ENCODE results near the gene PRKCB.

DNA sequence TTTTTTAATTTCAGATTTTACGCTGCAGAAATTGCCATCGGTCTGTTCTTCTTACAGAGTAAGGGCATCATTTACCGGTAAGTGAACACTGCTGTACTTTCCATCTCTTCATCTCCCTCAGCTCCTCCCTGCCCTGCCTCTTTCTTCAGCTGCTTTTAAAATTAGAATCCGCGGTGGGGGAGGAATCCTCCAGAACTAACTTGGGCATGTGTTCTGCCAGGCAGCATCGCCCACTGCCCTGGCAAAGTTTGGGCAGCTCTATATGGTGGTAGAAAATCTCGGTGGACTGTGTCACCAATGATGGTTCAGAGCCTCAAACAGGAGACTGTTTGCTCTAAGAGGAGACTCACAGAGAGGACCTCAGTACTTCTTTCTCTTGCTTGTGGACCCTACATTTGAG, 338.7 kb downstream of the PRKCB start:
- TF ChIP-seq, protein P1, sequence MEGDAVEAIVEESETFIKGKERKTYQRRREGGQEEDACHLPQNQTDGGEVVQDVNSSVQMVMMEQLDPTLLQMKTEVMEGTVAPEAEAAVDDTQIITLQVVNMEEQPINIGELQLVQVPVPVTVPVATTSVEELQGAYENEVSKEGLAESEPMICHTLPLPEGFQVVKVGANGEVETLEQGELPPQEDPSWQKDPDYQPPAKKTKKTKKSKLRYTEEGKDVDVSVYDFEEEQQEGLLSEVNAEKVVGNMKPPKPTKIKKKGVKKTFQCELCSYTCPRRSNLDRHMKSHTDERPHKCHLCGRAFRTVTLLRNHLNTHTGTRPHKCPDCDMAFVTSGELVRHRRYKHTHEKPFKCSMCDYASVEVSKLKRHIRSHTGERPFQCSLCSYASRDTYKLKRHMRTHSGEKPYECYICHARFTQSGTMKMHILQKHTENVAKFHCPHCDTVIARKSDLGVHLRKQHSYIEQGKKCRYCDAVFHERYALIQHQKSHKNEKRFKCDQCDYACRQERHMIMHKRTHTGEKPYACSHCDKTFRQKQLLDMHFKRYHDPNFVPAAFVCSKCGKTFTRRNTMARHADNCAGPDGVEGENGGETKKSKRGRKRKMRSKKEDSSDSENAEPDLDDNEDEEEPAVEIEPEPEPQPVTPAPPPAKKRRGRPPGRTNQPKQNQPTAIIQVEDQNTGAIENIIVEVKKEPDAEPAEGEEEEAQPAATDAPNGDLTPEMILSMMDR (conservative IDR thresholded peaks at IDR 0.05 in 1 of 2, IDR thresholded peaks at IDR 0.05 in 1 of 2; ENCODE audit: extremely low read depth in 1 of 2, insufficient read depth in 1 of 2, low read depth in 1 of 2, low read length in 2 of 2): no peak
- TF ChIP-seq EZH2 (IDR thresholded peaks at IDR 0.05; ENCODE audit: borderline replicate concordance, low read length): no peak
